GDM1 (cell line): Measurements from ENCODE around the gene KCNC3.

ENCODE experiments used
- DNase-seq: peaks from one replicate; lab custom pipeline; 2025; lab: John Stamatoyannopoulos, UW

KCNC3 gene

GRCh38 chr19:50275577-50276368 is 53.4 kb downstream of the KCNC3 start:
- DNase-seq = no peak

GRCh38 chr19:50273821-50274220 is 55.4 kb downstream of the KCNC3 start:
- no peak for DNase-seq

DNA sequence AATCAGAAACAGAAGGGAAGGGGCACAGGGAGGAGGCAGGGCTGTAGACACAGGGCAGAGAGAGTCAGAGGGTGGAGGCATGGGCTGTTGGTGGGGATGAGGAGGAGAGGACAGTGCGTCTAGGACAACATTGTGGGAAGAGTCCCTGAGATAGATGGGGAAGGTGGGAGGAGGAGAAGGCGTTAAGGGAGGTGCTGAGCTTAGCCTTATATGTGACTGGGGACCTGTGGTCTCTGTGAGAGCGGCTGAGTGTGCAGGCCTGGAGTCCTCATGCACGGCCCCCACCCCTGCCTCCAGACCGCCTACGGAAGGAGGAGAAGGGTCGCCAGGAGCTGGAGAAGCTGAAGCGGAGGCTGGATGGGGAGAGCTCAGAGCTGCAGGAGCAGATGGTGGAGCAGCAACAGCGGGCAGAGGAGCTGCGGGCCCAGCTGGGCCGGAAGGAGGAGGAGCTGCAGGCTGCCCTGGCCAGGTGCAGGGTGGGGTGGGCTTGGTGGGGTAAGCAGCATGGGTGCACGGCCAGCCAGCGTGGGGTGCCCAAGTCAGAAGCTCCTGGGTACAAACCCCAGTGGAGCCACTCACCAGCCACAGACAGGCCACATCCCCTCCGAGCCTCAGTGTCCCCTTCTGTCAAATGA is 56.8 kb downstream of the KCNC3 start:
- no peak for DNase-seq

GRCh38 chr19:50269653-50270052 is 59.5 kb downstream of the KCNC3 start:
- DNase-seq = no peak

GRCh38 chr19:50268501-50268900 is 60.7 kb downstream of the KCNC3 start:
- no peak for DNase-seq

- no peak for DNase-seq
Measured at GRCh38 chr19:50268041-50268440, 61.1 kb downstream of the KCNC3 start.

DNA sequence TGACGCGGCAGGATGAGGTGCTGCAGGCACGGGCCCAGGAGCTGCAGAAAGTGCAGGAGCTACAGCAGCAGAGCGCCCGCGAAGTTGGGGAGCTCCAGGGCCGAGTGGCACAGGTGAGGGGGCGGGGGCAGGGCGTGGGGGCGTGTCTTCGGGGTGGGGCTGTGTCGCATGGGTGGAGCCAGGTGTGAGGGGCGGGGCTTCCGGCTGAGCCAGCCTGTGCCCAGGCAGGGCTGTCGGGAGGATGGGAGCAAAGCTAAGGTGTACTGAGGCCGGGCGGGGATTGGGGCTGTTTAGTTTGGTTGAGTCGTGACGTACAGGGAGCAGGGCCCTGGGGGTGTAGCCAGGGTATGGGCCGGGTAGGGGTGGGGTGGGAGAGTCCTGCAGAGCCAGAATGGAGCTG is 62.3 kb downstream of the KCNC3 start:
- no peak for DNase-seq

DNA sequence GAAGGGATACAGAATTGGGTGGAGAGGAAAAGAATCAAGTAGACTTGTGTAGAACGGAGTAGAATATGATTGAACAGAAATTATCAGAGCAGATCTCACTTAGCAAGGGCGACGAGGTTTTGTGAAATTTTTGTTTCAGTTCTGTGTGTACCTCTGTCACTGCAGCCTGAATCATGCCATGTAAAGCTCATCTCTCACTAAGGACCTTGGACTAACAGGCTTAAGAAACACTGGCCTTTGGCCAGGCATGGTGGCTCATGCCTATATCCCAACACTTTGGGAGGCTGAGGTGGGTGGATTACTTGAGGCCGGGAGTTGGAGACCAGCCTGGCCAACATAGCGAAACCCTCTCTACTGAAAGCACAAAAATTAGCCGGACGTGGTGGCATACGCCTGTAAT is 63.1 kb downstream of the KCNC3 start:
- no peak for DNase-seq

DNA sequence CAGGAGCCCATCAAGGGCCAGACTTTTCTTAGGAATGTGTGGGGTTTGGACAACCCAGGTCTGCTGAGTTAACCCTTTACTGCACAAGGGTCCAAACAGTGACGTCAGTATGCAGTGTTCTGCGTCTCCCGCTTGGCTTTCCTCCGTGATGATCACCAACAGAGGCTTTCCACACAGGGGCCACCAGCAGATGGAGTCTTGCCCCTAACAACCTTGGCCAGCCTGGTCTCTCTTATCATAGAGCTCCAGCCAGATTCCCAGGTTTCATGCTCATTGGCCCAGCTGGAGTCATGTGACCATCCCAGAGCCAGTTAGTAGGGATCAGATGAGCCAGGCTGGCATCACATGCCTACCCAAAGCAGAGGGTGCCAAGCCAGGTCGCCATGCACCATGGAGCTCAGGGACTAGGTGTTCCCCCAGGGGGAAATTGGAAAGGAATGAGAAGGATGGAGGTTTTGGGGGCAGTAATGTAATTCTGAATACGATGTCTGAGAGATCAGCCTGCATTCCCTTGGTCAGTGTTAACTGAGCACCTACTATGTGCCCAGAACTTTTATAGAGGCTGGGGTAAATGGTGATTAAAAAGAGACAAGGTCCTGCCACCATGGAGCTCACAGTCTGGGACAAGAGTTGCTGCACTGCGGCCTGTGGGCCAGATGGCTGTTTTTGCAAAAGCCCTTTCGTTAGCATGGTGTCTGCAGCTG is 64.5 kb downstream of the KCNC3 start:
- no peak for DNase-seq

DNA sequence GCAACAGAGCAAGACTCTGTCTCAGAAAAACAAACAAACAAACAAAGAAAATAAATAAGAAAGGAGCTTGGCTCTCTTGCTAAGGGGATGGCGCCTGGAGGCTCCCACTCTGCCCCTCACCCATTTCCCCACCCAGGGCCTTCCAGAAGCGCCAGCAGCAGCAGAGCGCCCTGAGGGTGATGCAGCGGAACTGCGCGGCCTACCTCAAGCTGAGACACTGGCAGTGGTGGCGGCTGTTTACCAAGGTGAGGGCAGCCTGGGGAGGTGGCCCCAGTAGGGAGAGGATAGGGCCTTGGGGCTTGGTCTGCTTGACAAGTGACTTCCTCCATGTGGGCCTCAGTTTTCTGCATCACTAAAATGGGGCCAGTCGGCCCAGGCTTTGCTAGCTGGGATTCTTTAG is 66.0 kb downstream of the KCNC3 start:
- no peak for DNase-seq
